Measurements from ENCODE around the gene HS3ST5. TPM values are rescaled to one million over a fixed set of nuclear protein-coding genes. Genes with fewer than 3 reads are reported as not detected.
"Not testable (repeated sequence)": the region's sequence is repeated elsewhere in the genome, so short reads cannot be mapped to it uniquely, and the experiment has no call there.

The HS3ST5 gene
- total RNA-seq, 1 experiment from 2014 or later, result 0.55 TPM

DNA sequence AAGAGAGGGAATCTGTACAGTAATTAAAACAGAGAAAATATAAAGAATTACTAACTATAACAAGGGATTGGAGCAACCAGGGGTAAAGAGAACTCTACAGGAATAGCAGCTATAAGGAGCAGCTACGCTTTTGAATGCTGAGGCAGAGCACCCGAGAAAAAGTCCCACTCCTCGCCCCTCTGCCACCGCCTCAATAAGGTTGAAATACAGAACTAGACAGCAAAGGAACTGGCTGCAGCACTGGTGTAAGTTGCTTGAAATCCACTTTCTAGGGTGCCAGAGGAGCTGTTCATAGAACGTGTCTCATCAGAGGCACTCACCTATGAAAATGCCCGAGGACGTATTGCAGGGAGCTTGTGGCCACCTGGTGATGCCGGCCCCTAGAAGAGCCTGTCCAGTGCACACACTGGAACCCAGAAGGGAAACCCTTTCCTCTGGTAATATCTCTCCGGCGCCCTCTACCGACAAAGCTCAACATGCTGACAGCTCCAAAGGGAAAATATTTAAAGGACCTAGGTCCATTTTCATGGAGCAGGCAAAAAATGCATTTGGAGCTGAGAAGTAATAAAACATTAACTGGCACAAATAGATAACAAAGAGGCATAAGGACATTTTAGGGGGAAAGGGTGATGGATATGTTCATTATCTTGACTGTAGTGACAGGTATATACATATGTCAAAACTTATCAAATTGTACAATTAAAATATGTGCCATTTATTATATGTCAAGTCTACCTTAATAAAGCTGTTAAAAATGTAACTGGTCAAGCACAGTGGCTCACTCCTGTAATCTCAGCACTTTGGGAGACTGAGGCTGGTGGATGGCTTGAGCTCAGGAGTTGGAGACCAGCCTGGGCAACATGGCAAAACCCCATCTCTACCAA lies 234.5 kb downstream of the HS3ST5 start:
- Histone ChIP-seq H3K27me3 (ENCODE audit: control insufficient read depth, insufficient read depth, low read length) (no peaks in the 10 kb centered on the region), H3K36me3 (replicated peaks; ENCODE audit: control insufficient read depth, insufficient read depth, low read length) (no peaks in the 10 kb centered on the region), H3K4me3 (ENCODE audit: insufficient read depth, low read depth, low read length) (no peak overlapping the region)
- peak; percentile 43 for DNase-seq

DNA sequence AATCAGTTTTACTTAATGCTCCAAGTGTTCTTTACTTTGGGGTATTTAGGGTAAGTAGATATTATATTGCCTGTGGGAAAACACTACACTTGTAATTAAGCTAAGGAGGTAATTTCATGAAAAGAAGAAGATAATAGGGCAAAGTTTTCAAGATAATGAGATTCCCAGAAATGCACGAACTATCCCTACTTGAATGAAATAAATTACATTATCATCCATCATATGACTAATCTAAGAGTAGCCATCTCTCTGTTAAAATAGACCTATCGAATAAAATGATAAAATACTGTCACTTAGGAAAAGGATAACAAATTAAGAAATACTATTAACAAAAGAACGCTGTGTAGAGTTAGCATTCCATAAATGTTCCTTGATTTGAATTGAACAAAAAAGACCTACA lies 236.8 kb downstream of the HS3ST5 start:
- no peak overlapping the region for H3K4me3 ChIP-seq (ENCODE audit: insufficient read depth, low read depth, low read length)
- no peaks in the 10 kb centered on the region for H3K27me3 ChIP-seq (ENCODE audit: control insufficient read depth, insufficient read depth, low read length)
- H3K36me3 ChIP-seq (replicated peaks; ENCODE audit: control insufficient read depth, insufficient read depth, low read length), result no peaks in the 10 kb centered on the region
- DNase-seq, result no peak

DNA sequence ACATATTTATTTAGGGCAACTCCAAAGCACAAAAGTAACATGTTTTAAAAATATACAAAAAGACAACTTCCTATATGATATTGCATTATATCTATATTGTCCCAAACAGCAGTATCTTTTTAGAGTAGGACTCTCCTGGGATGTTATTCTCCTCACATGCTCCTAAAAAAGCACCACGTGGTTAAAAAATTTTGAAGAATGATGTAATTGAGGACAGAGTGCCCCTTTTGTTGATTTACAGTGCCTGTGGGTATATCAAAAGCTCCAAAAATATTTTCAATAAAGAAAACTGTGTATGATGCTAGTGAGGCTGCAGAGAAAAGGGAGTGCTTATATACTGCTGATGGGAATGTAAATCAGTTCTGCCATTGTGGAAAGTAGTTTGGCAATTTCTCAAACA lies 241.6 kb downstream of the HS3ST5 start:
- DNase-seq, result no peak
- Histone ChIP-seq H3K4me3 (ENCODE audit: insufficient read depth, low read depth, low read length) (no peak overlapping the region), H3K27me3 (ENCODE audit: control insufficient read depth, insufficient read depth, low read length) (no peaks in the 10 kb centered on the region), H3K36me3 (replicated peaks; ENCODE audit: control insufficient read depth, insufficient read depth, low read length) (no peaks in the 10 kb centered on the region)

DNA sequence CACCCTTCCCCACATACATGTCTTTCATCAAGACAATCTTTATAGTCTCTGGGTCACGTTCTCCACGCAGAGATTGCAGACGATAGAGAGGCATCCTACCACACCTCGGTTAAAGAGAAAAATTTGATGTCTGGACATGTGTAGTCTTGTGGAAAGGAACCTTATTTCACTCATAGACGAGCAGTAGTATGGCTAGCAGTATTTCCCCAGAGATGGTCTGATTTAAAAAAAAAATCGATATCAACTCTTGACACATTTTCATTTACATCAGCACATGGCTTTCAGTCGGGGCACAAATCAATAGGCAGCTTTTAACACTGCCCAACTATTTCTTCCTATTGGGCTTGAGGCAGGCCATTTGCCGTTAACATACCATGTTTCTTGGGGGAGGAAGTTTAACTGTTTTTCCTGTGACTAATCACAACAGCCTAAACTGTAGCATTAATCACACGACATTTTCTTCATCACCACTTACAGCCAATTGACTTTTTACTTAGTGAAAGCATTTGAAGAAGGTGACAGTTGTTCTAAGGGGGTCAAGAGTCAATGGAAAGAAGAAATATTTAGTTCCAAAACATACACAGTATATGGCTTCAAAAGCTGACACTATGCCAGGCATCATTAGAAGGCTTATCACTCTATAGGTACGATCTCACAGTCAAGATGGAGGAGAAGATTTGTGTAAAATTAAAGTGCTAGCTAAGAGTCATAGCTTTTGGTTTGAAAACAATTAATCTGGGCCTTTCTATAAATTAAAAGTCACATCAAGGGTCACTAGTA lies 242.4 kb downstream of the HS3ST5 start:
- Histone ChIP-seq H3K36me3 (replicated peaks; ENCODE audit: control insufficient read depth, insufficient read depth, low read length) (no peaks in the 10 kb centered on the region), H3K4me3 (ENCODE audit: insufficient read depth, low read depth, low read length) (no peak overlapping the region), H3K27me3 (ENCODE audit: control insufficient read depth, insufficient read depth, low read length) (no peaks in the 10 kb centered on the region)
- no peak for DNase-seq

DNA sequence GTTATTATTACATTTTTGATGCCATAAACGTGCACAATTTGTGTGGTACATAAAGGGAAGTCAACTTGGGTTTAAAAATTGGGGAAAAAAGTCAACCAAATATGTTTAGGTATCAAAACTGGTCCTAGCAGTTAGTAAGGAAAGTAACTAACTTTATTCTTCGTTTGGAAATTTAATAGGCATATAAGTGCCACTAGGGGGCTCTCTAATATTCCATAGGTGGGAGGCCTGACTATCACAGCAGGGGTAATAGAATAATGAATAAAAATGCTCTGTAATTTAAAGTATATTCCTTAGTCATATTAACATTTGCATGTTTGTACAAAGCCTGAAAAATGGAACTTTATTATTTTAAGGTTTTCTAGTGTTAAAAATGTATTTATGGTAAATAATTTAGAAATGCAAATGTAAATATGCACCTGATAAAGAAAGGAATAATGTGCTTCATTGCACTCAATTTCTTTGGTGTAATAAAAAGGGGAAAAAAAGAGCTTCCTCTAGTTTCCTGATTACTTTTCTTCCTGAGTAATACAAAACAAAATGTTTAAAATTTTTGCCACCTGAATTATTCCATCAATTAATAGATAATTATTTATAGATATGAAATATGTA lies 246.2 kb downstream of the HS3ST5 start:
- Histone ChIP-seq H3K27me3 (ENCODE audit: control insufficient read depth, insufficient read depth, low read length) (no peaks in the 10 kb centered on the region), H3K4me3 (ENCODE audit: insufficient read depth, low read depth, low read length) (no peak overlapping the region), H3K36me3 (replicated peaks; ENCODE audit: control insufficient read depth, insufficient read depth, low read length) (no peaks in the 10 kb centered on the region)
- peak; percentile 44 for DNase-seq

DNA sequence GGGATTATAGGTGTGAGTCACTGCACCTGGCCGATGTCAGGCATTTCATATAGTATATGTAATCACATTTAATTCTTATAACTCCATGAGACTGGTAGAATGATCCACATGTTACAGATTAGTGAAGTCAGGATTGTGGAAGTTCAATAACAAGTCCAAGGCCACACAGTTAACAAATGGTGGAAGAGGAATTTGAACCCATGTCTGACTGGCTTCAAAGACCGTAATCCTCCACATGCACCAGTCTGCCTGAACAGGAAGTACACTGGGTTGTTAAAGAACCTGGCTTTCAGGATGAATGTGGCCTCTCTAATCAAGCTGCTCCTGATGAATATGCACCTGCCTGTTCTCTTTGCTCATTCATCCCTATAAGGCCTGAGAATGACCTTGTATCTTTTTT lies 249.9 kb downstream of the HS3ST5 start:
- Histone ChIP-seq H3K36me3 (replicated peaks; ENCODE audit: control insufficient read depth, insufficient read depth, low read length) (no peaks in the 10 kb centered on the region), H3K4me3 (ENCODE audit: insufficient read depth, low read depth, low read length) (no peak overlapping the region), H3K27me3 (ENCODE audit: control insufficient read depth, insufficient read depth, low read length) (no peaks in the 10 kb centered on the region)
- DNase-seq, result no peak

DNA sequence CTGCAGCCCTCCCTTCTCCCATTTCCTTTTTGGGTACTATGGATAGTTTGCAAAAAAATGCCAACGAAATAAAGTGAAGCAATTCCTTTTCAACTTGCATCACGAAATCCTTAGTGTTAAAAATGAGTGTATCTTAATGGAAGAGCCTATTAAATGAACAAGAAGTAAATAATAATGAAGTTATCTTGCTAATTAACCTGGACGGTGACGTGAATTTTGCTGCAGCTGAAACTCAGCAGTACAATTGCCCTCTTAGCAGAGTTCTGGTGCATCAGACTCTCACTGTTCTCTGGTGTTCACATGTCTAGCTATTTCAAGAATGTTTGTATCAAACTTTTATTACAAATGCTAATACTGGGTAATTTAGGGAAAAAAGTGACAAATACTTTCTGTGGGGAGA lies 252.2 kb downstream of the HS3ST5 start:
- Histone ChIP-seq H3K27me3 (ENCODE audit: control insufficient read depth, insufficient read depth, low read length) (no peaks in the 10 kb centered on the region), H3K4me3 (ENCODE audit: insufficient read depth, low read depth, low read length) (no peak overlapping the region), H3K36me3 (replicated peaks; ENCODE audit: control insufficient read depth, insufficient read depth, low read length) (no peaks in the 10 kb centered on the region)
- DNase-seq, result no peak

DNA sequence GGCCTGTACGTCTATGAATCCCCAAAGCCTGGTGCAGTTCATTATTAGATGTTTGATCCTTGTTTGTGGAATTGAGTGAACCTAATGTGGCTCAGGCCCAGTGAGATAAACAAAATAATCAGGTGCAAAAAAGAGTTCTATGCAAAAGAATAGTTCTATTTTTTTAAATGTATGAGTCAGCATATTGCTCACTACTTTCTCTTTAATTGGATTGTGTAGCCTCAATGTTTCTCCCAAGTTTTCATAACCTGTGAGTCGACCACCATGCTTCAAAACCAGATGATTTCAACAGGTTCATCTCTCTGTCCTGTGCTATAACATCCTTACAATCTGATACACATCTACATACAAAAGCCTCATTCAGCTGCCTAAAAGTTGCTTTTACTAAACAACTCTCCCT lies 255.3 kb downstream of the HS3ST5 start:
- no peak for DNase-seq
- Histone ChIP-seq H3K36me3 (replicated peaks; ENCODE audit: control insufficient read depth, insufficient read depth, low read length) (no peaks in the 10 kb centered on the region), H3K4me3 (ENCODE audit: insufficient read depth, low read depth, low read length) (no peak overlapping the region), H3K27me3 (ENCODE audit: control insufficient read depth, insufficient read depth, low read length) (no peaks in the 10 kb centered on the region)

DNA sequence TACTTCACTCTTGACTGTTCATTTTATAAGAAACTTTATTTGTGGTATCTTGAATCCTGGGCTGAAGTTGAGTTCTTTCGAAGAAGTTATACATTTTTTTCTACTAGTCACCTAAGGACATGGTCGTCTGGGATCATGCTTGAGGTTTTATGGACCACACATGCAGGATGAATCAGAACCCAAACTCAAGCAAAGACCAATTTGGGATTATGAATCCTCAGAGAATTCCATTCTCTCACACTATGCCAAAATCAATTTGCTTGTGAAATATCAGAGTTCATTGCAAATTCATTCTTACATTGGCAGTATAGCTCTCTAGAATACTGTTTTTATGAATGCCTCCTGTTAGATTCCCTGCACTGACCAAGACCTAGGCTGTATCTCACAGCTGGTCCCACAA lies 257.6 kb downstream of the HS3ST5 start:
- H3K27me3 ChIP-seq (ENCODE audit: control insufficient read depth, insufficient read depth, low read length), result no peaks in the 10 kb centered on the region
- H3K36me3 ChIP-seq (replicated peaks; ENCODE audit: control insufficient read depth, insufficient read depth, low read length), result no peaks in the 10 kb centered on the region
- DNase-seq, result no peak
- no peak overlapping the region for H3K4me3 ChIP-seq (ENCODE audit: insufficient read depth, low read depth, low read length)

DNA sequence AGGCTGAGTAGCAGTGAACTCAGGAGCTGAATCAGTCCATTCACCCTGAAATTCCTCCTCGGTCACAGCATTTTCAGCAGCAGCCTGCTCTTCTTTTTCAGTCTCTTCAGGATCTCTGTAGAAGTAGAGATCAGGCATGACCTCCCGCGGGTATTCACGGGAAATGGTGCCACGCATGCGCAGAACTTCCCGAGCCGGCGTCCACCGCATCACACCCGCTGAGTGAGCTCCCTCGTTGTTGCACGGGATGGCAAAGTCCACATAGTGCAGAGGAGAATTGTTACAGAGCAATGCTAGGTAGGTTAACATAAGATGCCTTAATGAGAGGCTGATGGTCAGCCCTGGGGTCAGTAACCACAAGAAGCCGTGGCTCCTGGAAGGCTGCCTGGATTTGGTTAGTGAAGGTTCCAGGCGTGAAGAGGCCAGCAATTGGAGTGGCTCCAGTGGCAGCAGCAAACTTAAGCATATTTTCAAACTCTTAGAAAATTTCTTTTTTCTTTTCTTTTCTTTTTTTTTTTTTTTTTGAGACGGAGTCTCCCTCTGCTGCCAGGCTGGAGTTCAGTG lies 258.4 kb downstream of the HS3ST5 start:
- H3K4me3 ChIP-seq (ENCODE audit: insufficient read depth, low read depth, low read length), result no peak overlapping the region
- H3K27me3 ChIP-seq (ENCODE audit: control insufficient read depth, insufficient read depth, low read length), result no peaks in the 10 kb centered on the region
- no peak for DNase-seq
- H3K36me3 ChIP-seq (replicated peaks; ENCODE audit: control insufficient read depth, insufficient read depth, low read length), result no peaks in the 10 kb centered on the region

DNA sequence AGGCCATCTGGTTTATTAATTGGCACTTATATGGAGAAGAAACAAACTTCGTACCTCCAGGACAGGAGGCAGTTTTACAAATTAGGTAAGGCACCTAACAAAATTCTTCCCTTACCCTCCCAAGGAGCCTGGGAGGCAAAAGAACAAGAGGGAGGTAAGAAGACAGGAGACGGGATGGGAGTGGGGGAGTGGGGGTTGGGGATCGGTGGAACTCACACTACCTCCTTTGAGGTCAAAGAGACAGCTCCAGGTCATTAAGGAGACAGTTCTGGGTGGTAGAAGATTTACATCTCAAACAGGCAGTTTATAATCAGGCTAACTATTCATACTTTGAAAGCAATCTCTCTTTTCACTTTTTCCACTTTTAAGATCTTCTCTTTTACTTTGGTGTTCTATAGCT lies 259.6 kb downstream of the HS3ST5 start:
- H3K4me3 ChIP-seq (ENCODE audit: insufficient read depth, low read depth, low read length), result no peak overlapping the region
- H3K27me3 ChIP-seq (ENCODE audit: control insufficient read depth, insufficient read depth, low read length), result no peaks in the 10 kb centered on the region
- no peak for DNase-seq
- H3K36me3 ChIP-seq (replicated peaks; ENCODE audit: control insufficient read depth, insufficient read depth, low read length), result no peaks in the 10 kb centered on the region

DNA sequence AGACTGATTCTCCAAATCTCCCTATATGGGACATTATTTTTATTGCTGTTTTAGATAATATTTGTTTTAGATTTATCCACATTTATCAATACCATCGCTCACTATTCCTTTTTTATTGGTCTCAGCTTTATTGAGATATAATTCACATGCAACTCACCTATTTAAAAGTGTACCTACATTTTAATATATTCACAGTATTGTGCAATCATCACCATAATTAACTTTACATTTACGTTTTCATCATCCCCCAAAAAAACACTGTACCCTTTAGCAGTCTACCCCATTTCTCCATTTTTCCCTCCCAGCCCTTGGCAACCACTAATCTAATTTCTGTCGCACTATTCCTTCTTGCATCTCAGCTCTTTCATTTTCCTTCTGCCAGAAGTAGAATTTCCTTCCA lies 261.1 kb downstream of the HS3ST5 start:
- no peak for DNase-seq
- no peaks in the 10 kb centered on the region for H3K36me3 ChIP-seq (replicated peaks; ENCODE audit: control insufficient read depth, insufficient read depth, low read length)
- H3K4me3 ChIP-seq (ENCODE audit: insufficient read depth, low read depth, low read length), result no peak overlapping the region
- no peaks in the 10 kb centered on the region for H3K27me3 ChIP-seq (ENCODE audit: control insufficient read depth, insufficient read depth, low read length)

DNA sequence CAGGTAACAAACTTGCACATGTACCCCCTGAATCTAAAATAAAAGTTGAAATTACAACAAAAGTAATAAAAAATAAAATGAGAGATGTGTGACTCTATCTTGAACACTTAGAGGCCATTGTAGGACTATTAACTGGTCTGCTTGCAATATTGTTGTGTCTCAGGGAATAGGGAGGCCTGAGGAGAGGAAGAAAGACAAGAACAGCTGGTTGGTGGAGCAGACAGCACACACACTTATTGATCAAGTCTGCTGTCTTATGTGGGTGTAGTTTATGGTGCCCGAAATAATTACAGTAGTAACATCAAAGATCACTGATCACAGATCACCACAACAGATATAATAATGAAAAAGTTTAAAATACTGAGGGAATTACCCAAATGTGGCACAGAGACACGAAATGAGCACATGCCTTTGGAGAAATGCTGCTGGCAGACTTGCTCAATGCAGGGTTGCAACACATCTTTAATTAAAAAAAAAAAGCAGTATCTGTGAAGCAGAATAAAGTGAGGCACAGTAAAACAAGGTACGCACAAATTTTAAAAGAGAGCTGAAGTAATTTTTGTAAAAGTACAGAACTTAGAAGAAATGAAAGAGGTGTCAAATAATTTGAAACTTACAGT lies 261.8 kb downstream of the HS3ST5 start:
- no peak for DNase-seq
- Histone ChIP-seq H3K4me3 (ENCODE audit: insufficient read depth, low read depth, low read length) (no peak overlapping the region), H3K36me3 (replicated peaks; ENCODE audit: control insufficient read depth, insufficient read depth, low read length) (no peaks in the 10 kb centered on the region), H3K27me3 (ENCODE audit: control insufficient read depth, insufficient read depth, low read length) (no peaks in the 10 kb centered on the region)

DNA sequence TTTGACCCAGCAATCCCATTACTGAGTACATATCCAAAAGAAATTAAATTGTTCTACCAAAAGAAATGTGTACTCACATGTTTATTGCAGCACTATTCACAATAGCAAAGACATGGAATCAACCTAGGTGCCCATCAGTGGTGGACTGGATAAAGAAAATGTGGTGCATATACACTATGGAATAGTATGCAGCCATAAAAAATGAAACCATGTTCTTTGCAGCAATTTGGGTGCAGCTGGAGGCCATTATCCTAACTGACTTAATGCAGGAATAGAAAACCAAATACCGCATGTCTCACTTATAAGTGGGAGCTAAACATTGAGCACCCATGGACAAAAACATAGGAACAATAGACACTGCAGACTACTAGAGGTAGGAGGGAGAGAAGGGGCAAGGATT lies 262.4 kb downstream of the HS3ST5 start:
- DNase-seq; H3K36me3 ChIP-seq (replicated peaks; ENCODE audit: control insufficient read depth, insufficient read depth, low read length); H3K4me3 ChIP-seq (ENCODE audit: insufficient read depth, low read depth, low read length); H3K27me3 ChIP-seq (ENCODE audit: control insufficient read depth, insufficient read depth, low read length): not testable (repeated sequence)

Measured in H7 (cell line).